Head of caudate nucleus (tissue), 42 donors: ENCODE measurements around the gene GID4.

Experiments used
- DNase-seq, 42 donors: peaks; one replicate each; pipeline versions ENCODE4 v3.0.0 to v3.0.0-alpha.2; 2020 to 2021; ENCODE audit warnings: mixed read lengths in 7 of 42
- intact Hi-C: fragments of 100-400 bp; cut with DNase I; formaldehyde crosslinking; loops from one replicate; pipeline ENCODE4 v1.15.0; 2022

The GID4 gene

GRCh38 chr17:18076936-18077335, 37.7 kb downstream of the GID4 start:
- DNase-seq, result no peak
- intact Hi-C loops, result no loop called here

- DNase-seq, result no peak
- intact Hi-C loops, result no loop called here
Observed at GRCh38 chr17:18079543-18079942, 40.3 kb downstream of the GID4 start.

- intact Hi-C loops, result no loop called here
- no peak for DNase-seq
Observed at GRCh38 chr17:18084256-18084655, 45.0 kb downstream of the GID4 start.

GRCh38 chr17:18087610-18088491, 48.6 kb downstream of the GID4 start, which contains the start of gene DRG2:
Gene DRG2, plus strand, starts transcription at chr17:18087948. Its CDS starts 76 bp downstream, at chr17:18088024.
- DNase-seq, result peak; percentile 81 to 96 (median 90)
- intact Hi-C loops, result loop anchor here (5.0 kb wide), 1 partner anchor 224 kb away; the partner anchor contains the start of gene TOP3A

- intact Hi-C loops, result loop anchor here (5.0 kb wide), 1 partner anchor 223 kb away; the partner anchor contains the start of gene TOP3A
Observed at GRCh38 chr17:18089613-18090012, 50.4 kb downstream of the GID4 start.

GRCh38 chr17:18093616-18094408, 54.6 kb downstream of the GID4 start:
- intact Hi-C loops, result no loop called here
- peak in 33 of 42 donors; percentile 9 to 71 (median 34) for DNase-seq

More at GRCh38 chr17:18089613-18090012, 50.4 kb downstream of the GID4 start:
- no peak for DNase-seq

GRCh38 chr17:18094409-18094807, 55.2 kb downstream of the GID4 start:
- no peak for DNase-seq
- intact Hi-C loops, result no loop called here

- intact Hi-C loops, result no loop called here
- no peak for DNase-seq
Observed at GRCh38 chr17:18099516-18099915, 60.3 kb downstream of the GID4 start.

- DNase-seq, result no peak
- intact Hi-C loops, result no loop called here
Observed at GRCh38 chr17:18100616-18101015, 61.4 kb downstream of the GID4 start.

- intact Hi-C loops, result no loop called here
Observed at GRCh38 chr17:18101828-18102227, 62.6 kb downstream of the GID4 start.

GRCh38 chr17:18102640-18103039, 63.4 kb downstream of the GID4 start:
- intact Hi-C loops, result no loop called here
- no peak for DNase-seq

More at GRCh38 chr17:18101828-18102227, 62.6 kb downstream of the GID4 start:
- DNase-seq, result no peak

- intact Hi-C loops, result no loop called here
- DNase-seq, result no peak
Observed at GRCh38 chr17:18105027-18105426, 65.8 kb downstream of the GID4 start.

- intact Hi-C loops, result no loop called here
Observed at GRCh38 chr17:18105595-18105994, 66.4 kb downstream of the GID4 start.

GRCh38 chr17:18106211-18106610, 67.0 kb downstream of the GID4 start:
- intact Hi-C loops, result no loop called here

More at GRCh38 chr17:18105595-18105994, 66.4 kb downstream of the GID4 start:
- no peak for DNase-seq

GRCh38 chr17:18107061-18107790, 68.0 kb downstream of the GID4 start:
- intact Hi-C loops, result no loop called here
- no peak for DNase-seq

More at GRCh38 chr17:18106211-18106610, 67.0 kb downstream of the GID4 start:
- DNase-seq, result no peak

- peak in 2 of 42 donors; percentile 13 to 41 for DNase-seq
- intact Hi-C loops, result no loop called here
Observed at GRCh38 chr17:18107971-18108370, 68.8 kb downstream of the GID4 start.

- DNase-seq, result no peak
Observed at GRCh38 chr17:18108401-18109312, 69.4 kb downstream of the GID4 start, which contains the start of gene MYO15A. Gene MYO15A, plus strand, starts transcription at chr17:18108756. Its CDS starts 10,045 bp downstream, at chr17:18118801.

GRCh38 chr17:18109935-18110485, 70.8 kb downstream of the GID4 start:
- no peak for DNase-seq
- intact Hi-C loops, result no loop called here

More at GRCh38 chr17:18108401-18109312, 69.4 kb downstream of the GID4 start, which contains the start of gene MYO15A:
- intact Hi-C loops, result no loop called here
